ENCODE measurements around the gene FNDC1.

- TF ChIP-seq POLR2AphosphoS5 (IDR thresholded peaks at IDR 0.05; ENCODE audit: low read depth, low read length) (no peak), TAF1 (IDR thresholded peaks at IDR 0.05; ENCODE audit: borderline replicate concordance, insufficient read depth, low read length) (no peak), SIN3A (IDR thresholded peaks at IDR 0.05; ENCODE audit: borderline replicate concordance, insufficient read depth, low read length) (no peak), REST (IDR thresholded peaks at IDR 0.05; ENCODE audit: insufficient read depth in 1 of 2, low read depth in 2 of 2, low read length in 2 of 2) (no peak), FOXP2 (optimal IDR thresholded peaks at IDR 0.05; ENCODE audit: borderline replicate concordance, extremely low read depth, extremely low read length, insufficient read depth) (no peak)
Measured at GRCh38 chr6:159213405-159213804, 44.2 kb downstream of the FNDC1 start.

Measured in PFSK-1 (cell line).